GM10248 (cell line): Measurements from ENCODE around the gene COL4A4.
"Not testable (repeated sequence)": the region's sequence is repeated elsewhere in the genome, so short reads cannot be mapped to it uniquely, and the experiment has no call there.

Source experiments
- CTCF ChIA-PET: fragments of 300-600 bp; sonication (Branson Sonifier 250); formaldehyde crosslinking; extraction: SDS; loops from one replicate; lab custom pipeline; 2021; ENCODE audit warnings: antibody characterized with exemption; lab: Yijun Ruan, JAX
- POLR2A ChIA-PET: fragments of 350-650 bp; sonication (Branson Sonifier 250); formaldehyde crosslinking; extraction: SDS; loops from one replicate; lab custom pipeline; 2020; ENCODE audit warnings: antibody characterized with exemption; lab: Yijun Ruan, JAX
- DNase-seq: peaks from one replicate; pipeline ENCODE4 v3.0.0; 2012; ENCODE audit errors: extremely low spot score
- TF ChIP-seq, protein P1 (sequence below): IDR thresholded peaks from 2 replicates; pipeline ENCODE4 v1.5.1; 2012; ENCODE audit warnings: mild to moderate bottlenecking, low read depth; ENCODE audit errors: extremely low read depth, missing control alignments, control extremely low read depth

The COL4A4 gene

DNA sequence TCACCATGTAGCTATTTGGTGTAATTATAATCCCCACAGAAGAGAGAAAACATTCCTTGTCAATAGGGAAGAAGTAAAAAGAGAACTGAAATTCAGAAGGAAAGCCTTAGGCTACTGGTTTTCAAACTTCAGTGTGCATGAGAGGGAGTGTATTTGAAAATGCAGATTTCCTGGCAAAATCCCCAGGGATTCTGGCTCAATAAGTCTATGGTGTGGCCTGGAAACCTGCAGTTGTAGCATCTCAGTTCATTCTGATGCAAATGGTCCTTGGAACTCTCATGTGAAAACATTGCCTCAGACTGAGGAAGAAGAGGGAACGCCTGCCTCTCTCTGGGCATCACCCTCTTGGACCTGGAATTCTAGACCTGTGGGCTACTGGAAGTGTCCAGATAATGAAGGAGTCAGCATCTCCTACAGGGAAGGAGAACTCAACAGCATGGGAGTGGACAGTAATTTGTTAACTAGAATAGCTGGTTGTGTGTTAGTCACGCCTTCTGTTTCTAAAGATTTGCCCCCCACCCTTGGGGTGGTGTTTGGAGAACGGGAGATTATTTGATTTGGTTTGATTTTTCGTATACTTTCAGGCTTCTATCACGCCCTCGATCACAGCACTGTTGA is 21.7 kb upstream of the COL4A4 start:
- TF ChIP-seq, protein P1, sequence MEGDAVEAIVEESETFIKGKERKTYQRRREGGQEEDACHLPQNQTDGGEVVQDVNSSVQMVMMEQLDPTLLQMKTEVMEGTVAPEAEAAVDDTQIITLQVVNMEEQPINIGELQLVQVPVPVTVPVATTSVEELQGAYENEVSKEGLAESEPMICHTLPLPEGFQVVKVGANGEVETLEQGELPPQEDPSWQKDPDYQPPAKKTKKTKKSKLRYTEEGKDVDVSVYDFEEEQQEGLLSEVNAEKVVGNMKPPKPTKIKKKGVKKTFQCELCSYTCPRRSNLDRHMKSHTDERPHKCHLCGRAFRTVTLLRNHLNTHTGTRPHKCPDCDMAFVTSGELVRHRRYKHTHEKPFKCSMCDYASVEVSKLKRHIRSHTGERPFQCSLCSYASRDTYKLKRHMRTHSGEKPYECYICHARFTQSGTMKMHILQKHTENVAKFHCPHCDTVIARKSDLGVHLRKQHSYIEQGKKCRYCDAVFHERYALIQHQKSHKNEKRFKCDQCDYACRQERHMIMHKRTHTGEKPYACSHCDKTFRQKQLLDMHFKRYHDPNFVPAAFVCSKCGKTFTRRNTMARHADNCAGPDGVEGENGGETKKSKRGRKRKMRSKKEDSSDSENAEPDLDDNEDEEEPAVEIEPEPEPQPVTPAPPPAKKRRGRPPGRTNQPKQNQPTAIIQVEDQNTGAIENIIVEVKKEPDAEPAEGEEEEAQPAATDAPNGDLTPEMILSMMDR, result no peak
- DNase-seq, result no peak
- ChIA-PET POLR2A (no interaction called here), CTCF (interaction anchor here (1.9 to 2.2 kb wide), 2 partner anchors 14 to 52 kb away, joined by 4 to 11 read pairs; no protein-coding TSS in a partner anchor)

DNA sequence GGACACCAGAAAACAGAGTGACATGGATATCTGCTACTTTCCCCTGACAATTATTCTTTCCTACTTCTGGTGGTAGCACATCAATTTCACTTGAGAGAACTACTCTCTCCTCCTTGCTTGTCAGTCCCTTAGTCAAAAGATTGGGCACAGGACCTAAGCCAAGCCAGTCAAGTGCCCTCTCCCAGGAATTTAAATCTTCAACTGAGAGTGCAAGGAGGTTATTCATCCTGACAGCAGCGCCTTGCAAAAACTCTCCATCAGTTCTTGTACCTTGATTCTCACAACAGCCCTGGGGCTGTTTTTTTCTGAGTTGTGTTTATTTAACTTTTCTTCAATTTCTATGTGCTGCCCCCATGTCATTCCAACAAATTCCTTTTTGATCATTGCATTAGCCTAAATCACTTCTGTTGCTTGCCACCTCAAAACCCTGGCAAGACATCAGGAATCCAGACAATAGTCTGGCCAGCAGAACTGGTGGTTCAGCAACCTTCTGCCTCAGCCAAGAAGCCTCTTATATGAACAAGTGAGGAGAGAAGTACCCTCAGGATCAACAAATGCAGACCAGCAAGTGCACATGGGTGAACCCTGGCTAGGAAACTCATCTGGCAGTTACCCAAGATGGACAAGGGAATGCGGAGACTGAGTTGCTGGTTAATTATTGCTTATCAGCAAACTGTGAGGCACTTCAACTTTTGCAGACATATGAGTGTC is 19.8 kb upstream of the COL4A4 start:
- ChIA-PET CTCF (no interaction called here), POLR2A (no interaction called here)
- no peak for DNase-seq
- TF ChIP-seq, protein P1, result no peak

DNA sequence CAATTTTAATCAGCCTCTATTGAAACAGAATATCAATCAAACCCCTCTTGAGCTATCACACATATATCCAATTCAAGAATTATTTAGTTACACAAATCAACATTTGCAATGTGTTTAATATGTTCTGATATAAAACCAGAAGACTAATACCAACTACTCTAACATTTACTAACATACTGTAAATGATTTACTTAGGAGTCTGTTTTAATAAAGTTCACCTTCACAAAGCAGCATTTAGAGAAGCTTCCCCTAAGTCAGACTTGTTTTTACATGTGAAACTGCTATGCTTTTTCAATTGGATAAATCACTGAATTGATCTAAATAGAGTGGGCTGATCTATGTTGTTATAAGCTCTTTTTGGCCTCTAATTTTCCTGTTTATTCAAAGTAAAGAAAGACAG is 18.8 kb upstream of the COL4A4 start:
- ChIA-PET CTCF (interaction anchor here (1.5 to 2.0 kb wide), 3 partner anchors 24 to 55 kb away, joined by 3 to 5 read pairs (median 4); no protein-coding TSS in a partner anchor), POLR2A (interaction anchor here (0.6 kb wide), 1 partner anchor 121 kb away, joined by 3 read pairs; no protein-coding TSS in a partner anchor)
- TF ChIP-seq, protein P1, result no peak
- no peak for DNase-seq

DNA sequence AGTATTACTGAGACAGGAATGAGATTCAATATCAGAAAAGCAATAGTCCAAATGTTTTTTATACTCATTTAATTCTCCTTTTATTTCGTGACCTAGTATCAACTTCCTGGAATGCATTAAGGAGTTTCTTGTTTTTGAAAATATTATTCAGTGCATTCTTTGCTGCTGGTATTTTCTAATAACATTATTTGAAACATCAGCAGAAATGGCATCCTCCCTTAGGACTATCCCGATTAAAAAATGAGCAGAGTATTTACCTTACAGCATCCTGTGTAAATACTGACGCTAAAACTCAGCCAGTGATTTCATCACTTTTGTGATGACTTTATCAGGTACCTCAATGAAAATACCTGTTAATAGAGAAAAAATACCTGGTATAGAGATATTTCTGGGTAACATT is 16.8 kb upstream of the COL4A4 start:
- no peak for DNase-seq
- ChIA-PET POLR2A (no interaction called here), CTCF (no interaction called here)
- TF ChIP-seq, protein P1, result no peak

DNA sequence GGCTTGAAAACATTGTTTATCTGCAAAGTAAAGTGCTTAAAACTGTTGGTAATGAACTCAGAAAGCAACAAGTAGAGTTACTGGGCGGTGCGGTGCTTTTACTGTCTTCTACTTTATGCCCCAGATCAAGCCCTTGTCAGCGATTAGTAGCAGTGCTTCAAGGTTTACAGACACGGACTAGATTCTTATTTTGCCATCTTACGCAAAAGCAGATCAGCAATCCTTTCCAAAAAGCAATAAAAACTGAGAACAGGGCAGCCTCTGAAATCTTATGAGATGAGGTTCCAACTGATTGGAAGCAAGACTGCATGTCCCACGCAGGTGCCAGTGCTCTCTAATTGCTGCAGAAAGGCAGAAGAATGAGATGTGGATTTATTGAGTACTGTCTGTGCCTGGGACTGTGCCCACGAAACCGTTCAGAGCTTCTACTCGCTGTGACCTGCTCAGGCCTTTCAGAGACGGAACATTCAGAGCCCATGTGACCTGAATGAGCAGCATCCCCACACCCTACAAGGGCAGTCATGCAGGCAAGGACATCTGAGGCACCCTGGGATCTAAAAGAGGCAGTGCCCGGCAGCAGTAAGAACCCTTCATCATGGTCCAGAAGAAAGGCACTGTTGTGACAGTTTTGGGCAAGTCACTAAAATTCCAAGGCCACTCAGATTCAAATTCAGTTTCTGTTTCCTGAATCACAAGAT is 16.1 kb upstream of the COL4A4 start:
- TF ChIP-seq, protein P1, result no peak
- CTCF ChIA-PET, result no interaction called here
- no peak for DNase-seq
- POLR2A ChIA-PET, result no interaction called here

DNA sequence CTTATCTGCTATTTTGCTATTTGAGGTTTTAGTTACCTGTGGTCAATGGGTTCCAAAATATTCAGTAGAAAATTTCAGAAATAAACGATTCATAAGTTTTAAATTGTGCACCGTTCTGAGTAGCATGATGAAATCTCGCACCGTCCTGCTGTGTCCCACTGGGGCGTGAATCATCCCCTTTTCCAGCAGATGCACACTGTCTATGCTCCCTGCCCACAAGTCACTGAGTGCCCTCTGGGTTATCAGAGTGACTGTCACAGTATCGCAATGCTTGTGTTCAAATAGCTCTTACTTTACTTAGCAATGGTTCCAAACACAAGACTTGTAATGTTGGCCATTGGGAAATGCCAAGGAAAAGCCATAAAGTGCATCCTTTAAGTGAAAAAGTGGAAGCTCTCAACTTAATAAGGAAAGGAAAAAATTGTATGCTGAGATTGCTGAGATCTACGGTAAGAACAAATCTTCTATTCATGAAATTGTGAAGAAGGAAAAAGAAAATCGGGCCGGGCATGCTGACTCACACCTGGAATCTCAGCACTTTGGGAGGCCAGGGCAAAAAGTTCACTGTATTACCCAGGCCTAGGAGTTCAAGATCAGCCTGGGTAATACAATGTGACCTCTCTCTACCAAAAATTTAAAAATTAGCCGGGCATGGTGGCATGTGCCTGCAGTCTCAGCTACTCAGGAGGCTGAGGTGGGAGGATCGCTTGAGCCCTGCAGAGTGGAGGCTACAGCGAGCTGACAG is 13.8 kb upstream of the COL4A4 start:
- ChIA-PET CTCF (no interaction called here), POLR2A (no interaction called here)
- DNase-seq, result no peak
- TF ChIP-seq, protein P1, result no peak

DNA sequence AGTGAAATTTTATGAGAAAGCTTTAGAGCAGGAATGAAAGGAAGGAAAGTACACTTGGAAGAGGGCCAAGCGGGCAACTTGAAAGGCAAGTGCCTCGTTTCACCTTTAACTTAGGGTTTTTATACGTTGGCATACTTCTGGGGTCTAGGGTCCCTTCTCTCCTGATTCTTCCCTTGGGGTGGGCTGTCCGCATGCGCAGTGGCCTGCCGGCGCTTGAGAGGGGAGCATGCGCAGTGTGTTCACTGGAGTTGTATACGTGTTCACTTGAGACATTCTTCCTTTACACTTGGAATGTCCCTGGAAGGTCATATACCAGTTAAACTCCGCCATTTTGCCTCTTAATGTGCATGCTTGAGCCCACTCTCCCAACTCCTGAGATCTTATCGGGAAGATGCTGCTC is 7.8 kb upstream of the COL4A4 start:
- CTCF ChIA-PET, result interaction anchor here (1.0 kb wide), 1 partner anchor 14 kb away, joined by 4 read pairs; no protein-coding TSS in a partner anchor
- POLR2A ChIA-PET, DNase-seq: not testable (repeated sequence)
